Karpas-422 (cell line): ENCODE data around the gene CDK9. TPM values are rescaled to one million over a fixed set of nuclear protein-coding genes. Genes with fewer than 3 reads are reported as not detected.

Experiments used
- DNase-seq: peaks from one replicate; pipeline ENCODE4 v3.0.0-alpha.2; 2015
- H2AFZ ChIP-seq: fragments of 200-600 bp; sonication (generic); 2 replicates; pipeline ENCODE4 v1.6.1; 2014; ENCODE audit warnings: antibody characterized with exemption, low read length, mixed read lengths
- H3K27ac ChIP-seq: fragments of 200-600 bp; sonication (generic); 2 replicates; pipeline ENCODE4 v1.5.1; 2014; ENCODE audit warnings: mild to moderate bottlenecking, low read length, moderate library complexity
- H3K27me3 ChIP-seq: fragments of 200-600 bp; sonication (generic); 2 replicates; pipeline ENCODE4 v1.6.1; 2014; ENCODE audit warnings: low read length, mixed read lengths
- H3K36me3 ChIP-seq: fragments of 200-600 bp; sonication (generic); 2 replicates; pipeline ENCODE4 v1.6.1; 2014; ENCODE audit warnings: low read length, mixed read lengths; ENCODE audit not compliant: insufficient read depth
- H3K4me1 ChIP-seq: fragments of 200-600 bp; sonication (generic); 2 replicates; pipeline ENCODE4 v1.6.1; 2014; ENCODE audit warnings: mild to moderate bottlenecking, low read length, mixed read lengths
- H3K4me2 ChIP-seq: fragments of 200-600 bp; sonication (generic); 2 replicates; pipeline ENCODE4 v1.6.1; 2014; ENCODE audit warnings: low read length, low read depth, mild to moderate bottlenecking; ENCODE audit not compliant: poor library complexity, severe bottlenecking
- H3K4me3 ChIP-seq: fragments of 200-600 bp; sonication (generic); 2 replicates; pipeline ENCODE4 v1.5.1; 2014; ENCODE audit warnings: mild to moderate bottlenecking, antibody characterized with exemption, low read length, mixed read lengths
- H3K79me2 ChIP-seq: fragments of 200-600 bp; sonication (generic); 2 replicates; pipeline ENCODE4 v1.6.1; 2014; ENCODE audit warnings: mild to moderate bottlenecking, low read length, mixed read lengths
- H3K9ac ChIP-seq: fragments of 200-600 bp; sonication (generic); 2 replicates; pipeline ENCODE4 v1.6.0; 2014; ENCODE audit warnings: low read length
- H3K9me2 ChIP-seq: fragments of 200-600 bp; sonication (generic), shearing (Covaris generic); replicated peaks from 2 replicates; pipeline ENCODE4 v1.6.0; 2014; ENCODE audit warnings: mild to moderate bottlenecking, low read length, moderate library complexity; ENCODE audit not compliant: insufficient read depth
- H3K9me3 ChIP-seq: fragments of 300-700, 200-600 bp; sonication (generic); 2 replicates; pipeline ENCODE4 v1.6.1; 2014; ENCODE audit warnings: low read length, mixed read lengths
- H4K20me1 ChIP-seq: fragments of 200-600 bp; sonication (generic); 2 replicates; pipeline ENCODE4 v1.6.1; 2014; ENCODE audit warnings: mild to moderate bottlenecking, antibody characterized with exemption, low read length, low read depth; ENCODE audit not compliant: insufficient read depth
- total RNA-seq: library from RNA; depleted of rRNA; stranded (reverse); fragments of >200 nt; shearing (Covaris generic); gene quantifications from 2 replicates; pipeline ENCODE4 v1.2.3, GENCODE V29; 2014; ENCODE audit warnings: low replicate concordance

CDK9 gene
- total RNA-seq, 1 experiment from 2014 or later: 23.9 TPM

GRCh38 chr9:127815512-127816361 is 29.9 kb downstream of the CDK9 start:
- no peak overlapping the region for H3K4me3 ChIP-seq
- H3K27me3 ChIP-seq: no peaks in the 10 kb centered on the region
- DNase-seq: no peak
- no peak overlapping the region for H2AFZ ChIP-seq
- H3K36me3 ChIP-seq: peaks cover 5% of the 10 kb centered on the region; the same call in 1 of the 2 replicates
- no peak overlapping the region for H3K27ac ChIP-seq
- H3K9me2 ChIP-seq: no peaks in the 10 kb centered on the region
- no peaks in the 10 kb centered on the region for H3K4me1 ChIP-seq
- no peaks in the 10 kb centered on the region for H4K20me1 ChIP-seq
- H3K9me3 ChIP-seq: no peaks in the 10 kb centered on the region
- no peak overlapping the region for H3K9ac ChIP-seq
- no peak overlapping the region for H3K4me2 ChIP-seq
- no peaks in the 10 kb centered on the region for H3K79me2 ChIP-seq

- Histone ChIP-seq H3K79me2 (no peaks in the 10 kb centered on the region), H3K4me1 (no peaks in the 10 kb centered on the region), H3K36me3 (peaks cover 5% of the 10 kb centered on the region; the same call in 1 of the 2 replicates), H3K27me3 (no peaks in the 10 kb centered on the region), H2AFZ (no peak overlapping the region), H3K4me2 (no peak overlapping the region), H3K9me3 (no peaks in the 10 kb centered on the region), H4K20me1 (no peaks in the 10 kb centered on the region), H3K9ac (no peak overlapping the region), H3K27ac (no peak overlapping the region), H3K4me3 (no peak overlapping the region), H3K9me2 (no peaks in the 10 kb centered on the region)
- DNase-seq: no peak
Observed at GRCh38 chr9:127816362-127816725, 30.5 kb downstream of the CDK9 start.

- peaks cover 5% of the 10 kb centered on the region; the same call in 1 of the 2 replicates for H3K36me3 ChIP-seq
- H3K27ac ChIP-seq: no peak overlapping the region
- H3K9me3 ChIP-seq: no peaks in the 10 kb centered on the region
- no peaks in the 10 kb centered on the region for H3K27me3 ChIP-seq
- no peaks in the 10 kb centered on the region for H3K9me2 ChIP-seq
- H2AFZ ChIP-seq: no peak overlapping the region
- H3K4me3 ChIP-seq: no peak overlapping the region
- no peaks in the 10 kb centered on the region for H3K4me1 ChIP-seq
- no peak overlapping the region for H3K4me2 ChIP-seq
- no peak for DNase-seq
- no peak overlapping the region for H3K9ac ChIP-seq
- H3K79me2 ChIP-seq: no peaks in the 10 kb centered on the region
- H4K20me1 ChIP-seq: no peaks in the 10 kb centered on the region
Observed at GRCh38 chr9:127816728-127817127, 30.9 kb downstream of the CDK9 start.

GRCh38 chr9:127817881-127818434 is 32.1 kb downstream of the CDK9 start:
- Histone ChIP-seq H3K27me3 (no peaks in the 10 kb centered on the region), H2AFZ (no peak overlapping the region), H3K36me3 (peaks cover 2% of the 10 kb centered on the region; the same call in 1 of the 2 replicates), H3K79me2 (no peaks in the 10 kb centered on the region), H3K9me2 (no peaks in the 10 kb centered on the region), H3K9ac (no peak overlapping the region), H3K27ac (no peak overlapping the region), H4K20me1 (no peaks in the 10 kb centered on the region), H3K4me2 (no peak overlapping the region), H3K4me3 (no peak overlapping the region), H3K9me3 (no peaks in the 10 kb centered on the region), H3K4me1 (no peaks in the 10 kb centered on the region)
- DNase-seq: no peak

- no peaks in the 10 kb centered on the region for H3K9me2 ChIP-seq
Observed at GRCh38 chr9:127818574-127818973, 32.7 kb downstream of the CDK9 start.

GRCh38 chr9:127822108-127822507 is 36.3 kb downstream of the CDK9 start:
- Histone ChIP-seq H3K4me2 (no peak overlapping the region), H3K27ac (no peak overlapping the region), H3K79me2 (no peaks in the 10 kb centered on the region), H3K9me2 (no peaks in the 10 kb centered on the region), H3K4me1 (no peaks in the 10 kb centered on the region), H3K36me3 (no peaks in the 10 kb centered on the region; the same call in 1 of the 2 replicates), H4K20me1 (no peaks in the 10 kb centered on the region; the same call in 1 of the 2 replicates), H3K9ac (no peak overlapping the region), H3K4me3 (no peak overlapping the region), H3K27me3 (no peaks in the 10 kb centered on the region), H3K9me3 (no peaks in the 10 kb centered on the region), H2AFZ (no peak overlapping the region)
- DNase-seq: no peak

More at GRCh38 chr9:127818574-127818973, 32.7 kb downstream of the CDK9 start:
- no peak overlapping the region for H3K4me3 ChIP-seq
- H4K20me1 ChIP-seq: no peaks in the 10 kb centered on the region
- H3K27ac ChIP-seq: no peak overlapping the region
- no peak overlapping the region for H2AFZ ChIP-seq
- H3K27me3 ChIP-seq: no peaks in the 10 kb centered on the region
- DNase-seq: no peak
- H3K4me1 ChIP-seq: no peaks in the 10 kb centered on the region
- no peak overlapping the region for H3K9ac ChIP-seq
- H3K79me2 ChIP-seq: no peaks in the 10 kb centered on the region
- no peaks in the 10 kb centered on the region for H3K9me3 ChIP-seq
- no peak overlapping the region for H3K4me2 ChIP-seq
- H3K36me3 ChIP-seq: no peaks in the 10 kb centered on the region; the same call in 1 of the 2 replicates

- no peak overlapping the region for H3K9ac ChIP-seq
- H2AFZ ChIP-seq: no peak overlapping the region
- no peaks in the 10 kb centered on the region for H3K27me3 ChIP-seq
- no peak overlapping the region for H3K4me2 ChIP-seq
- no peaks in the 10 kb centered on the region for H3K4me1 ChIP-seq
- peak; percentile 79 for DNase-seq
- no peaks in the 10 kb centered on the region for H3K9me2 ChIP-seq
- no peak overlapping the region for H3K4me3 ChIP-seq
- no peaks in the 10 kb centered on the region for H3K36me3 ChIP-seq
- no peak overlapping the region for H3K27ac ChIP-seq
- H4K20me1 ChIP-seq: no peaks in the 10 kb centered on the region; the same call in 1 of the 2 replicates
- no peaks in the 10 kb centered on the region for H3K79me2 ChIP-seq
- no peaks in the 10 kb centered on the region for H3K9me3 ChIP-seq
Observed at GRCh38 chr9:127825319-127826051, 39.7 kb downstream of the CDK9 start.
